Measurements from ENCODE around the gene HES1.

DNA sequence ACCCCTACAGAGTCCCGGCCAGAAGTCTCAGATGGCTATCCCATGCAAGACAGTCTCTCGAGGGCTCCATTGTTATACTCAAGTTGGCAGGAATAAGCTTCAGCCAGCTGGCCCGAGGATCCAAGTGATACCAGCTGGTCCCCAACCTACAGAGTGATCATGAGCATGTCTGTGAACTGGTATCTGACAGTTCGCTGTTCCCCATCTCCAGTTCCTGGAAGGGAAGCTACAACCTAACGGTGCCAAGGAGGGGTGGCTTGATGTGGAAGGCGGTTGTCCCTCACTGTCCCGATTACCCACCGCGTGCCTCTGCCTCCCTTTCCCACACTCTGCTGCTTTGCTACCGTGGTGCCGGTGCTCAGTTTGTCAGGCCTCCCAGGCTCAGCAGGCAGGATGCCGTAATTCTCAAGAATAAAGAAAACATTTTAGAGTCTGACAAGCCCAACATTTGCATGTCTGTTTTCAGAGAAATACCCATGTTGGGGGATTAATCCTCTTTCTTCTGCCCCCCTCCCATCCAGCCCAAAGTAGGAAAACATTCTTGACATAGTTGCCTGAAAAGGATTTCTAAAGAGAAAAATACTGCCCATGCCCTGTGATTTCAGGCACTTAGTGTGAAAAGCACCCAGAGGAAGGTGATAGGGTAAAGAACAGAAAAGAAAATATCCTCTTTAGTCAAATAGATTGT is 49.4 kb upstream of the HES1 start:
- TF ChIP-seq, protein P1, sequence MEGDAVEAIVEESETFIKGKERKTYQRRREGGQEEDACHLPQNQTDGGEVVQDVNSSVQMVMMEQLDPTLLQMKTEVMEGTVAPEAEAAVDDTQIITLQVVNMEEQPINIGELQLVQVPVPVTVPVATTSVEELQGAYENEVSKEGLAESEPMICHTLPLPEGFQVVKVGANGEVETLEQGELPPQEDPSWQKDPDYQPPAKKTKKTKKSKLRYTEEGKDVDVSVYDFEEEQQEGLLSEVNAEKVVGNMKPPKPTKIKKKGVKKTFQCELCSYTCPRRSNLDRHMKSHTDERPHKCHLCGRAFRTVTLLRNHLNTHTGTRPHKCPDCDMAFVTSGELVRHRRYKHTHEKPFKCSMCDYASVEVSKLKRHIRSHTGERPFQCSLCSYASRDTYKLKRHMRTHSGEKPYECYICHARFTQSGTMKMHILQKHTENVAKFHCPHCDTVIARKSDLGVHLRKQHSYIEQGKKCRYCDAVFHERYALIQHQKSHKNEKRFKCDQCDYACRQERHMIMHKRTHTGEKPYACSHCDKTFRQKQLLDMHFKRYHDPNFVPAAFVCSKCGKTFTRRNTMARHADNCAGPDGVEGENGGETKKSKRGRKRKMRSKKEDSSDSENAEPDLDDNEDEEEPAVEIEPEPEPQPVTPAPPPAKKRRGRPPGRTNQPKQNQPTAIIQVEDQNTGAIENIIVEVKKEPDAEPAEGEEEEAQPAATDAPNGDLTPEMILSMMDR (IDR thresholded peaks at IDR 0.05), result no peak
- no peak for TF ChIP-seq POLR2A (IDR thresholded peaks at IDR 0.05)

All from uterus (tissue), 2 donors.